ENCODE results near the gene VASP.
A peak's percentile ranks its signal among the peaks of the same experiment; 100 is the strongest.

VASP gene

GRCh38 chr19:45492627-45493470 lies 14.4 kb upstream of the VASP start:
- Histone ChIP-seq H3K27ac (ENCODE audit: low read length) (no peak overlapping the region), H3K36me3 (replicated peaks; ENCODE audit: low read depth, low read length) (peaks cover 3% of the 10 kb centered on the region), H3K4me1 (ENCODE audit: low read length) (peaks cover 4% of the 10 kb centered on the region), H3K9me3 (ENCODE audit: insufficient read depth, low read length) (no peaks in the 10 kb centered on the region), H3K4me3 (ENCODE audit: low read length) (no peak overlapping the region), H3K79me2 (ENCODE audit: low read length) (no peaks in the 10 kb centered on the region), H2AFZ (ENCODE audit: low read depth, low read length) (no peak overlapping the region), H3K4me2 (ENCODE audit: low read length) (no peak overlapping the region), H3K27me3 (ENCODE audit: low read depth, low read length) (0 out of 2 replicates have a peak, but pooled peaks cover 14% of the 10 kb centered on the region), H3K9ac (ENCODE audit: low read length) (no peak overlapping the region), H4K20me1 (ENCODE audit: insufficient read depth, low read length) (no peaks in the 10 kb centered on the region; the same call in 1 of the 2 replicates)
- TF ChIP-seq CTCF (IDR thresholded peaks at IDR 0.05; ENCODE audit: low read depth, low read length) (no peak), EZH2phosphoT487 (IDR thresholded peaks at IDR 0.05; ENCODE audit: low read depth) (no peak)

GRCh38 chr19:45494261-45494916 lies 12.9 kb upstream of the VASP start:
- no peak for TF ChIP-seq CTCF (IDR thresholded peaks at IDR 0.05; ENCODE audit: low read depth, low read length)
- no peak for TF ChIP-seq EZH2phosphoT487 (IDR thresholded peaks at IDR 0.05; ENCODE audit: low read depth)
- Histone ChIP-seq H3K79me2 (ENCODE audit: low read length) (no peaks in the 10 kb centered on the region), H3K4me1 (ENCODE audit: low read length) (peaks cover 4% of the 10 kb centered on the region), H3K27me3 (ENCODE audit: low read depth, low read length) (0 out of 2 replicates have a peak, but pooled peaks cover 14% of the 10 kb centered on the region), H3K27ac (ENCODE audit: low read length) (no peak overlapping the region), H2AFZ (ENCODE audit: low read depth, low read length) (no peak overlapping the region), H3K4me3 (ENCODE audit: low read length) (no peak overlapping the region), H3K4me2 (ENCODE audit: low read length) (no peak overlapping the region), H3K9me3 (ENCODE audit: insufficient read depth, low read length) (no peaks in the 10 kb centered on the region), H3K36me3 (replicated peaks; ENCODE audit: low read depth, low read length) (peaks cover 3% of the 10 kb centered on the region), H3K9ac (ENCODE audit: low read length) (no peak overlapping the region), H4K20me1 (ENCODE audit: insufficient read depth, low read length) (no peaks in the 10 kb centered on the region; the same call in 1 of the 2 replicates)

GRCh38 chr19:45495178-45495577 lies 12.1 kb upstream of the VASP start:
- no peaks in the 10 kb centered on the region; the same call in 1 of the 2 replicates for H4K20me1 ChIP-seq (ENCODE audit: insufficient read depth, low read length)
- no peak overlapping the region for H3K27ac ChIP-seq (ENCODE audit: low read length)
- 0 out of 2 replicates have a peak, but pooled peaks cover 14% of the 10 kb centered on the region for H3K27me3 ChIP-seq (ENCODE audit: low read depth, low read length)
- no peak overlapping the region for H3K4me2 ChIP-seq (ENCODE audit: low read length)
- peaks cover 3% of the 10 kb centered on the region for H3K36me3 ChIP-seq (replicated peaks; ENCODE audit: low read depth, low read length)
- no peaks in the 10 kb centered on the region for H3K9me3 ChIP-seq (ENCODE audit: insufficient read depth, low read length)
- H3K79me2 ChIP-seq (ENCODE audit: low read length), result no peaks in the 10 kb centered on the region
- no peak overlapping the region for H3K9ac ChIP-seq (ENCODE audit: low read length)
- H3K4me3 ChIP-seq (ENCODE audit: low read length), result no peak overlapping the region
- H3K4me1 ChIP-seq (ENCODE audit: low read length), result peaks cover 4% of the 10 kb centered on the region
- H2AFZ ChIP-seq (ENCODE audit: low read depth, low read length), result no peak overlapping the region
- TF ChIP-seq EZH2phosphoT487 (IDR thresholded peaks at IDR 0.05; ENCODE audit: low read depth) (no peak), CTCF (IDR thresholded peaks at IDR 0.05; ENCODE audit: low read depth, low read length) (no peak)

- peak overlapping the region; percentile 20; the same call in 1 of the 2 replicates for H2AFZ ChIP-seq (ENCODE audit: low read depth, low read length)
- peak overlapping the region; percentile 73 for H3K9ac ChIP-seq (ENCODE audit: low read length)
- H3K9me3 ChIP-seq (ENCODE audit: insufficient read depth, low read length), result no peaks in the 10 kb centered on the region
- H4K20me1 ChIP-seq (ENCODE audit: insufficient read depth, low read length), result no peaks in the 10 kb centered on the region; the same call in 1 of the 2 replicates
- H3K79me2 ChIP-seq (ENCODE audit: low read length), result no peaks in the 10 kb centered on the region
- peak overlapping the region; percentile 91 for H3K4me2 ChIP-seq (ENCODE audit: low read length)
- H3K36me3 ChIP-seq (replicated peaks; ENCODE audit: low read depth, low read length), result peaks cover 3% of the 10 kb centered on the region
- 0 out of 2 replicates have a peak, but pooled peaks cover 14% of the 10 kb centered on the region for H3K27me3 ChIP-seq (ENCODE audit: low read depth, low read length)
- peak overlapping the region; percentile 85 for H3K4me3 ChIP-seq (ENCODE audit: low read length)
- no peak overlapping the region for H3K27ac ChIP-seq (ENCODE audit: low read length)
- no peak for TF ChIP-seq EZH2phosphoT487 (IDR thresholded peaks at IDR 0.05; ENCODE audit: low read depth)
- no peak for TF ChIP-seq CTCF (IDR thresholded peaks at IDR 0.05; ENCODE audit: low read depth, low read length)
- H3K4me1 ChIP-seq (ENCODE audit: low read length), result peaks cover 10% of the 10 kb centered on the region
Measured at GRCh38 chr19:45496349-45496953, 10.8 kb upstream of the VASP start.

Data from OCI-LY3 (cell line).